Fibroblast of mammary gland (primary cell): ENCODE results near the gene ASTN2.
"Not testable (repeated sequence)": the region's sequence is repeated elsewhere in the genome, so short reads cannot be mapped to it uniquely, and the experiment has no call there.

Source experiments
- DNase-seq: peaks from one replicate; pipeline ENCODE4 v3.0.0-alpha.2; 2010; ENCODE audit warnings: low read depth
- H3K4me3 ChIP-seq: 2 replicates; pipeline ENCODE4 v1.5.1; 2011; ENCODE audit warnings: low read depth, mild to moderate bottlenecking, low read length, moderate library complexity; ENCODE audit not compliant: control insufficient read depth
- CTCF ChIP-seq: conservative IDR thresholded peaks from 2 replicates; pipeline ENCODE4 v1.5.1; 2011; ENCODE audit warnings: low read depth, low read length, inconsistent platforms; ENCODE audit not compliant: control insufficient read depth, insufficient read depth

Gene ASTN2

DNA sequence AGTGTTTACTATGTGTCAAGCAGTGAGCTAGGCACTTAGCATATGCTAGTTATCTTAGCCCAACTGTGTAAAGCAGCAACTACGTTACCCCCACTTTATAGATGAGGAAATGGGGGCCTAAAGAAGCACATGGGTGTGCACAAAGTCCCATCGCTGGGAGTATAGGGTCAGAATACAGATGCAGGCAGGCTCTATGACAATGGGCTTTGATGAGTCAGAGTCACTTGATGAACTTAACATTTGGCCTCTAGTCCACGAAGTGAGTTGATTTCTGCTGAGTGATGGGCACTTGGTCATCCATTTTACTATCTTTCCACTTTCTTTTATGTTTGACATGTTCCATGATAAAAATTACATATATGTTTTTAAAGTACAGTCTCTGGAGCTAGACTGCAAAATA lies 523.4 kb downstream of the ASTN2 start:
- no peak overlapping the region for H3K4me3 ChIP-seq
- no peak for TF ChIP-seq CTCF
- DNase-seq: no peak

- H3K4me3 ChIP-seq, DNase-seq: not testable (repeated sequence)
Observed at GRCh38 chr9:116888476-116888875, 526.4 kb downstream of the ASTN2 start.

DNA sequence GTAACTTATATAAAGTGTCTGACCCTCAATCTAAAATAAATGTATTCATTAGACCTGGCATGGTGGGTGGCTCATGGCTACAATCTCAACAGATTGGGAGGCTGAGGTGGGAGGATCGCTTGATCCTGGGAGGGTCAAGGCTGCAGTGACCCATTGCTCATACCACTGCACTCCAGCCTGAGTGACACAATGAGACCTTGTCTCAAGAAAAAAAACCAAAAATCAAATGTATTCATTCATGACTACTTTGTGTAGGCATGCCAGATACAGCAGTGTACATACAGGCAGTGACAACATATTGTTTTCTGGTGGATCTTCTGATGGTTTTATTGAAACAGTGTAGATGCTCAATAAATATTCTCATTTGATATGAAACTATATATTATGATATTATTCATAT lies 526.8 kb downstream of the ASTN2 start:
- no peak for DNase-seq
- no peak for TF ChIP-seq CTCF
- no peak overlapping the region for H3K4me3 ChIP-seq

- no peak for TF ChIP-seq CTCF
- no peak overlapping the region for H3K4me3 ChIP-seq
- no peak for DNase-seq
Observed at GRCh38 chr9:116883676-116884075, 531.2 kb downstream of the ASTN2 start.

- no peak overlapping the region for H3K4me3 ChIP-seq
- TF ChIP-seq CTCF: no peak
- DNase-seq: no peak
Observed at GRCh38 chr9:116877072-116877471, 537.8 kb downstream of the ASTN2 start.

- H3K4me3 ChIP-seq: no peak overlapping the region
- DNase-seq: no peak
- TF ChIP-seq CTCF: no peak
Observed at GRCh38 chr9:116875576-116875975, 539.3 kb downstream of the ASTN2 start.

GRCh38 chr9:116873937-116874914 lies 540.6 kb downstream of the ASTN2 start:
- DNase-seq: no peak
- TF ChIP-seq CTCF: no peak
- no peak overlapping the region for H3K4me3 ChIP-seq
